CD14-positive monocyte (primary cell): ENCODE measurements around the gene NXT1. TPM values are rescaled to one million over a fixed set of nuclear protein-coding genes. Genes with fewer than 3 reads are reported as not detected.

ENCODE experiments used
- DNase-seq, 3 donors: peaks; one replicate each; pipeline ENCODE4 v3.0.0-alpha.2; 2011 to 2022
- H2AFZ ChIP-seq: 2 replicates; pipeline ENCODE4 v1.6.0; 2012; ENCODE audit warnings: mild to moderate bottlenecking, low read depth, low read length, inconsistent platforms; ENCODE audit not compliant: insufficient read depth, poor library complexity, severe bottlenecking
- H3K27ac ChIP-seq, 2 donors: 1 replicate in 1 of 2; 2 replicates in 1 of 2; pipeline ENCODE4 v1.5.1; 2012 to 2013; ENCODE audit warnings: low read length in 2 of 2, control low read depth in 1 of 2, inconsistent platforms in 1 of 2, low read depth in 1 of 2, mild to moderate bottlenecking in 1 of 2
- H3K27me3 ChIP-seq, 2 donors: one replicate each; pipeline versions ENCODE4 v1.6.0 to v1.6.1; 2011 to 2013; ENCODE audit warnings: low read length in 2 of 2; ENCODE audit not compliant: control insufficient read depth in 2 of 2, insufficient read depth in 2 of 2
- H3K36me3 ChIP-seq, 2 donors: replicated peaks in 1 of 2; 1 replicate in 1 of 2; 2 replicates in 1 of 2; pipeline versions ENCODE4 v1.5.1 to v1.6.1; 2012 to 2013; ENCODE audit warnings: low read length in 2 of 2, control low read depth in 1 of 2, inconsistent platforms in 1 of 2, mild to moderate bottlenecking in 1 of 2; ENCODE audit not compliant: insufficient read depth in 2 of 2, control insufficient read depth in 1 of 2
- H3K4me1 ChIP-seq, 2 donors: 1 replicate in 1 of 2; 2 replicates in 1 of 2; pipeline versions ENCODE4 v1.5.1 to v1.6.1; 2012 to 2013; ENCODE audit warnings: low read length in 2 of 2, control low read depth in 1 of 2, inconsistent platforms in 1 of 2, mild to moderate bottlenecking in 1 of 2, moderate library complexity in 1 of 2; ENCODE audit not compliant: insufficient read depth in 2 of 2, control insufficient read depth in 1 of 2
- H3K4me2 ChIP-seq: replicated peaks from 2 replicates; pipeline ENCODE3; 2012; ENCODE audit warnings: low read length, moderate library complexity, mild to moderate bottlenecking; ENCODE audit not compliant: poor library complexity, severe bottlenecking; ENCODE audit errors: extremely low read depth
- H3K4me3 ChIP-seq, 3 experiments: fragments of 200-600 bp in 1 of 3; sonication (generic) in 1 of 3; replicated peaks in 1 of 3; 1 replicate in 2 of 3; 2 replicates in 1 of 3; pipeline ENCODE4 v1.5.1; 2011 to 2013; ENCODE audit warnings: low read length in 3 of 3, mild to moderate bottlenecking in 3 of 3, control low read depth in 2 of 3, low read depth in 2 of 3, inconsistent platforms in 1 of 3, moderate library complexity in 1 of 3
- H3K79me2 ChIP-seq: 2 replicates; pipeline ENCODE4 v1.6.0; 2012; ENCODE audit warnings: mild to moderate bottlenecking, control low read depth, inconsistent platforms, low read length, moderate library complexity; ENCODE audit not compliant: insufficient read depth
- H3K9ac ChIP-seq: 2 replicates; pipeline ENCODE4 v1.6.0; 2017; ENCODE audit warnings: low read length, mild to moderate bottlenecking; ENCODE audit not compliant: insufficient read depth, poor library complexity, severe bottlenecking
- H3K9me3 ChIP-seq, 2 donors: replicated peaks in 1 of 2; 1 replicate in 1 of 2; 2 replicates in 1 of 2; pipeline versions ENCODE4 v1.5.1 to v1.6.1; 2012 to 2013; ENCODE audit warnings: low read length in 2 of 2, control low read depth in 1 of 2; ENCODE audit not compliant: control insufficient read depth in 1 of 2, insufficient read depth in 1 of 2
- H4K20me1 ChIP-seq: 2 replicates; pipeline ENCODE4 v1.6.0; 2012; ENCODE audit warnings: mild to moderate bottlenecking, low read length, control low read depth, moderate library complexity; ENCODE audit not compliant: insufficient read depth
- H3K27ac Mint-ChIP-seq, 7 donors: one replicate each; pipeline ENCODE4 v1.8.0; 2020; ENCODE audit warnings: mild to moderate bottlenecking in 7 of 7, mixed read lengths in 7 of 7, moderate library complexity in 6 of 7, inconsistent platforms in 2 of 7
- H3K27me3 Mint-ChIP-seq, 3 donors: one replicate each; pipeline ENCODE4 v1.8.0; 2021 to 2022; ENCODE audit warnings: low read depth in 3 of 3, mild to moderate bottlenecking in 3 of 3, mixed read lengths in 3 of 3, moderate library complexity in 3 of 3, inconsistent platforms in 1 of 3
- H3K36me3 Mint-ChIP-seq, 2 donors: one replicate each; pipeline ENCODE4 v1.8.0; 2020; ENCODE audit warnings: mixed read lengths in 2 of 2, inconsistent platforms in 1 of 2, mild to moderate bottlenecking in 1 of 2
- H3K4me1 Mint-ChIP-seq: one replicate; pipeline ENCODE4 v1.8.0; 2020; ENCODE audit warnings: mild to moderate bottlenecking, mixed read lengths
- H3K4me3 Mint-ChIP-seq, 2 donors: one replicate each; pipeline ENCODE4 v1.8.0; 2020; ENCODE audit warnings: mild to moderate bottlenecking in 2 of 2, mixed read lengths in 2 of 2, moderate library complexity in 1 of 2
- H3K9me3 Mint-ChIP-seq, 7 donors: one replicate each; pipeline ENCODE4 v1.8.0; 2020 to 2022; ENCODE audit warnings: mixed read lengths in 7 of 7, mild to moderate bottlenecking in 6 of 7, moderate library complexity in 6 of 7, inconsistent platforms in 2 of 7
- WGBS: methylation state at CpG from one replicate; pipeline ENCODE4 v1.1.5; 2013; ENCODE audit warnings: missing lambda C conversion rate; ENCODE audit not compliant: insufficient coverage; 5-methylcytosine and 5-hydroxymethylcytosine counted together
- intact Hi-C, 2 donors: fragments of 100-400 bp; cut with micrococcal nuclease; formaldehyde crosslinking; loops; one replicate each; pipeline versions ENCODE4 v1.15.0 to v1.15.1; 2023
- polyA plus RNA-seq, 3 donors: library from polyadenylated mRNA; depleted of rRNA in 1 of 3; unstranded in 2 of 3; stranded (reverse) in 1 of 3; fragments of 300-500 nt in 2 of 3; fragments of >200 nt in 1 of 3; fragmentation: Illumina TruSeq in 2 of 3; gene quantifications; 1 replicate in 2 of 3; 2 replicates in 1 of 3; pipeline ENCODE4 v1.2.3, GENCODE V29; 2012 to 2021
- TF ChIP-seq, protein P1 (sequence below): fragments of 200-600 bp; IDR thresholded peaks from one replicate; pipeline ENCODE4 v1.8.0; 2022; ENCODE audit warnings: antibody characterized with exemption, mild to moderate bottlenecking

Gene NXT1
- polyA plus RNA-seq, 3 donors = 37.8 to 140 (median 39.4) TPM

GRCh38 chr20:23349338-23350195 lies 1.0 kb upstream of the NXT1 start:
- WGBS = 15% methylated on average over 17 of the region's 23 CpGs
- H3K36me3 Mint-ChIP-seq = peaks cover 7 to 10% of the 10 kb centered on the region in 2 donors
- peaks cover 6% of the 10 kb centered on the region for H4K20me1 ChIP-seq
- no peaks in the 10 kb centered on the region for H3K9me3 Mint-ChIP-seq
- H3K27me3 Mint-ChIP-seq = no peaks in the 10 kb centered on the region
- H3K9me3 ChIP-seq = no peaks in the 10 kb centered on the region
- H3K79me2 ChIP-seq = peaks cover 40% of the 10 kb centered on the region
- H3K4me2 ChIP-seq = peak overlapping the region; percentile 77
- H3K27me3 ChIP-seq = no peaks in the 10 kb centered on the region
- H3K36me3 ChIP-seq = peaks cover 9 to 11% of the 10 kb centered on the region in 2 donors
- peaks cover 21% of the 10 kb centered on the region for H3K4me1 Mint-ChIP-seq
- peak overlapping the region; percentile 96 to 97 for H3K27ac ChIP-seq
- intact Hi-C loops = loop anchor here (1.0 to 10.0 kb wide), 6 partner anchors 9 to 655 kb away; no protein-coding TSS in a partner anchor
- peak overlapping the region; percentile 92 to 93 for H3K4me3 Mint-ChIP-seq
- H3K27ac Mint-ChIP-seq = peak overlapping the region; percentile 99 to 100 (median 100)
- peaks cover 22 to 28% of the 10 kb centered on the region in 2 donors for H3K4me1 ChIP-seq
- peak overlapping the region; percentile 54 for H2AFZ ChIP-seq
- DNase-seq = no peak
- TF ChIP-seq, protein P1, sequence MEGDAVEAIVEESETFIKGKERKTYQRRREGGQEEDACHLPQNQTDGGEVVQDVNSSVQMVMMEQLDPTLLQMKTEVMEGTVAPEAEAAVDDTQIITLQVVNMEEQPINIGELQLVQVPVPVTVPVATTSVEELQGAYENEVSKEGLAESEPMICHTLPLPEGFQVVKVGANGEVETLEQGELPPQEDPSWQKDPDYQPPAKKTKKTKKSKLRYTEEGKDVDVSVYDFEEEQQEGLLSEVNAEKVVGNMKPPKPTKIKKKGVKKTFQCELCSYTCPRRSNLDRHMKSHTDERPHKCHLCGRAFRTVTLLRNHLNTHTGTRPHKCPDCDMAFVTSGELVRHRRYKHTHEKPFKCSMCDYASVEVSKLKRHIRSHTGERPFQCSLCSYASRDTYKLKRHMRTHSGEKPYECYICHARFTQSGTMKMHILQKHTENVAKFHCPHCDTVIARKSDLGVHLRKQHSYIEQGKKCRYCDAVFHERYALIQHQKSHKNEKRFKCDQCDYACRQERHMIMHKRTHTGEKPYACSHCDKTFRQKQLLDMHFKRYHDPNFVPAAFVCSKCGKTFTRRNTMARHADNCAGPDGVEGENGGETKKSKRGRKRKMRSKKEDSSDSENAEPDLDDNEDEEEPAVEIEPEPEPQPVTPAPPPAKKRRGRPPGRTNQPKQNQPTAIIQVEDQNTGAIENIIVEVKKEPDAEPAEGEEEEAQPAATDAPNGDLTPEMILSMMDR = peak; percentile 60
- H3K4me3 ChIP-seq = peak overlapping the region; percentile 51 to 93 (median 57)
- peak overlapping the region; percentile 93 for H3K9ac ChIP-seq

DNA sequence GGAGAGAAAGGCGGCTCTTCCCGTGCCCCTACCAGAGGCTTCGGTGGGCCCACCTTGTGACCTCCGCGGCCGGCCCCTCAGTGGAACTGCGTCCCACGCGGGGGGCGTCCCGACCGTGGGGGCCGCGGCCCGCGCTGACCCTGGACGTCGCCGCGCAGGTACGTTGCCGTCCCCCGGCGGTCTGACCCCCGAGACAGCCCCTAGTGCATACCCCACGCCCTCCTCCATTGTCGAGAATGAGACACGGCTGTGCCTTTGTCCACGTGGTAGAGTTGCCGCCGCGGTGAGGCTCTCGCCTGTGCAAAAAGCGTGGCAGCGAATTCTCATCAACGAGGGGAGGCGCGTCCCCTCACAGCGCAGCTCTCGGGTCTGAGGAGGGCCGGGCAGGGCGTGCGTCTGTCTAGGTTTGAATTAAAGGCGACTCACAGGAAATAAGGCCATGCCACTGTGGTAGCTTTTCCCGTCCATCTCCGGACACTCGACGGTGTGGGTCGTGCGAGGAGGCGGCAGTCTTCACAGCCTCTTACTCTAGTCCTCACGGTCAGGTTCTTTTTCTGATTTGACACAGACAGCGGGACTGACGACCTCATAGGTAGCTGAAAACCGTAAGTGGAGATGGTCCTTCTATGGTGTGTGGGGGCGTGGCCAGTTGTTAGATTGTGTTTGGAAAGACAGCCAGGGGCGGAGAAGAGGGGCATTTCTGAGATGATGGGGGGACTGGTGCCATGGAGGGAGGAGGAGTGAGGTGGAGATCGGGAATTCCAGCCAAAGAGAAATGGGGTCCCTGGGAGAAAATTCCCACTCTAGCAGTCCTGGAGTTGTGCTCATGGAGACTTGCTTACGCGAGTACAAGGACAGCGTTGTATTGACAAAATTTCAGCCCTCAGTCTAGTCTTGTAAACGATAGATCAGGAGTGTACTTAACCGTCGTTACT lies 580 bp downstream of the NXT1 start:
- Histone ChIP-seq H3K4me1 (peaks cover 22 to 28% of the 10 kb centered on the region in 2 donors), H3K79me2 (peaks cover 40% of the 10 kb centered on the region), H3K9ac (peak overlapping the region; percentile 93), H3K9me3 (no peaks in the 10 kb centered on the region), H3K27ac (peak overlapping the region; percentile 96 to 97), H3K4me2 (peak overlapping the region; percentile 77), H4K20me1 (peaks cover 6% of the 10 kb centered on the region), H2AFZ (peak overlapping the region; percentile 54), H3K27me3 (no peaks in the 10 kb centered on the region), H3K4me3 (peak overlapping the region; percentile 57 to 93 (median 81)), H3K36me3 (peaks cover 13 to 21% of the 10 kb centered on the region in 2 donors)
- WGBS = 3% methylated on average over 55 of the region's 64 CpGs
- intact Hi-C loops = loop anchor here in 1 of 2 donors (1.0 to 2.0 kb wide), 2 partner anchors 7 to 14 kb away; no protein-coding TSS in a partner anchor
- Mint-ChIP-seq H3K27ac (peak overlapping the region; percentile 91 to 100 (median 100)), H3K9me3 (no peaks in the 10 kb centered on the region), H3K27me3 (no peaks in the 10 kb centered on the region), H3K4me1 (peaks cover 22% of the 10 kb centered on the region), H3K4me3 (peak overlapping the region; percentile 83 to 92), H3K36me3 (peaks cover 13 to 20% of the 10 kb centered on the region in 2 donors)
- TF ChIP-seq, protein P1 = no peak
- DNase-seq = peak in 2 of 3 donors; percentile 20 to 31
